ENCODE measurements around the gene AHCYL1.

The AHCYL1 gene

DNA sequence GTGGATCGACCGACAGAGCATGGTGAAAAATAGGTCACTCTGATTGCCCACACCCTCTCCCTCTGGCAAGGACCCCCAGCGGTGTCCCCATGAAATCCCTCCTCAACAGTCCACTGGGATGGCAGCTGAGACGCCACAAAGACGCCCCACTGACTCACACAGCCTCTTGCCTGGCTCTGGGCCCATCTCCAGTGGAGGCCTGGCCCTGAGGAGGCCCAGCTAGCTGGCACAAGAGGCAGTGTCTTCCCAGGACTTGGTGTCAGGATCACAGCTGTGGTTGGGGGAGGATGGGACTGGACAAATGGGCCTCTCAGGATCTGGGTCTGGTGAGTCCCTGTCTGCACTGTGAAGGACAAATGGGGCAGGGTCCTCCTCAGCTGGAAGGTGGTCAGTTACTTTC, 81.3 kb downstream of the AHCYL1 start:
- no peak for DNase-seq

DNA sequence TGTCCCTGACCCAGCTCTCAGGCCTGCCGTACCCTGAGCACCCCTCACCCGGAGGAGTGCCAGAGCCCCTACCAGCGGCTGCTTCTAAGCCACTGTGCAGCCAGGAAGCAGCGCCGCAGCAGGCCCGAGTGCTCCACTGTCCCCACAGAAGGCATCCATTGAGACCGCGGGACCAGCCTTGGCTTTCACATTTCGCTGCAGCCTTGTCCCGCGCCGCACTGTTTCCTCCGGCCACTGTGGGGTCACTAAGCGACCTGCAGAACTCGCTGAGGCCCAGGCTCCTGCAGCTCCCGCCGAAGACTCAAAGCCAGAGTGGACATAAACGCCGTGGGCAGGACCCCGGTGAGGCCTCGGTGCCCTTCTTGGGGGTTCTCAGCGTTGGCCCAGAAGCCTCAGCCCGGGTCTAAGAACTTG, 82.9 kb downstream of the AHCYL1 start:
- DNase-seq, result no peak

GRCh38 chr1:110067893-110068645, 83.5 kb downstream of the AHCYL1 start:
- DNase-seq, result no peak

- no peak for DNase-seq
These were observed 84.3 kb downstream of the AHCYL1 start for GRCh38 chr1:110068646-110069403.

DNA sequence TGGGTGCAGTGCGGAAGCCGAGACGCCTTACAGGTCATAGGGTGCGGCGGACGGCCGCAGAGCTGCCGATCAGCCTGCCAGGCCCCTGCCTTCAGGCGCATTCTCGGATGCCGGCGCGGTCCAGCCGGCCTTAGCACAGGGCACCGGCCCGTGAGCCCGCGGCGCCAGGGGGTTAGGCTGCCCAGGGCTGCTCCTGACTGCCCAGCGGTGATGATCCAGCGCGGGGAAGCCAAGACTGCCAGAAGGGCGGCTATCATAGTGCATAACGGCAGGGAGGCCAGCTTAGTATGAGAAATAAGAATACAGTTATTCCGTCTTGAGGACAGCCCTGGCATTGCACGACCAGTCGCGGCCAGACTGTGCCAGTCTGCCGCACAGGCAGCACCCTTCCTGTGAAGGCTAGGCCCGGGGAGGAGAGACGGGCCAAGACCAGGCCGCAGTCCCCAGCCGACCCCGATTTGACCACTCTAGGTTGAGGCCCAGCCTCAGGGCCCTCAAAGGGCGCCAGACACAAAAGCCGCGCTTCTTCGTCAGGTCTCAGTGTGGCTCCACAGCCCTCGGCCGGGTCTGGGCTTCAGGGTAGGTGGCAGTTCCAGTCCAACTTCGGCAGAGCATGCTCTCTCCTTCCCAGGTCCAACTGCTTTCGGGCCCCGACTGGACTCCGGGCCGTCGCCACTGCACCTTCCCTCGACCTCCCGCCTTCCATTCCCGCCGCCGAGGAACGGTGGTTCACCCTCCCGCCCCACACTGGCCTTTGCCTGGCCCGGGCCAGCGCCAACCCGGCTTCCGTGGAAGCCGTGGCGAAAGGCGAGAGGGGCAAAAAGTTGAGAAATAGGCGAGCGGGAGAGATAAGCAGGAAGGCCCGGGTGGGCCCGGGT, 85.1 kb downstream of the AHCYL1 start:
- DNase-seq, result no peak

GRCh38 chr1:110070282-110070669, 85.7 kb downstream of the AHCYL1 start:
- no peak for DNase-seq

DNA sequence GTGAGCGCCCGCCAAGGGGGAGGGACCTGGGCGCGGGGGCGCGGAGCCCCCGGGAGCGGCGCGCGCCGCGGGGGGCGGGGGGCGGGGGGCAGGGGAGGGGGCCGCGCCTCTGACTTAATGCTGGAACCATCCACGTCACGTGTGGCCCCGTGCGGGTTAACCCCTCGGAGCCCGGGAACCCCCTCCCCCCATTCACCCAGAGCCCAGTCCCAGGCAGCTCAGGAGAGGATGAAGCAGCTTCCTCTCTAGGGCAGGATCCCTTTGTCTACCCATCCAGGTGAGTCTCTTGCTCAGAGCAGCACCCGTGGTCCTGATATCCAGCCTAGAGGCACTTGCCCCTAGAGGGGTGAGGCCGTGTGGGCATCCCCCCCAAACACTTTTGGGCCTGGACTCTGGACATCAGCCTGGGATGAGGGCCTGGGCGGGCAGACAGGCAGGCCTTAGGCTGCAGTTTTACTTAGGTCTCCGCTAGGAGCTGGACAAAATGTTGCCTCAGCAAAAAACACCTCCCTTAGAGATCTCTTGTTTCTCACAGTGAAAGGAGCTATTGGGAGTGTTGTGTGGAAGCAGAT, 86.2 kb downstream of the AHCYL1 start, which contains the start of gene ALX3:
Gene ALX3, minus strand, starts transcription at position 2 of the 572 bp plus-strand sequence. CDS start 60 bp downstream, outside the sequence.
- DNase-seq, result no peak
